HUES64 (cell line): ENCODE measurements around the gene ZDHHC3.

ENCODE experiments used
- H3K27ac ChIP-seq: 2 replicates; pipeline ENCODE4 v1.7.0; 2013; ENCODE audit warnings: low read depth, low read length, inconsistent platforms
- H3K27me3 ChIP-seq: 2 replicates; pipeline ENCODE4 v1.6.1; 2013; ENCODE audit warnings: mild to moderate bottlenecking, low read length; ENCODE audit not compliant: insufficient read depth
- H3K36me3 ChIP-seq: 2 replicates; pipeline ENCODE4 v1.6.1; 2013; ENCODE audit warnings: mild to moderate bottlenecking, low read length; ENCODE audit not compliant: insufficient read depth
- H3K4me1 ChIP-seq: 2 replicates; pipeline ENCODE4 v1.6.1; 2013; ENCODE audit warnings: mild to moderate bottlenecking, low read length, moderate library complexity; ENCODE audit not compliant: insufficient read depth
- H3K4me3 ChIP-seq: 2 replicates; pipeline ENCODE4 v1.5.1; 2013; ENCODE audit warnings: mild to moderate bottlenecking, low read length, moderate library complexity
- H3K9ac ChIP-seq: 2 replicates; pipeline ENCODE4 v1.6.1; 2013; ENCODE audit warnings: mild to moderate bottlenecking, low read depth, low read length
- H3K9me3 ChIP-seq: 2 replicates; pipeline ENCODE4 v1.6.1; 2013; ENCODE audit warnings: low read depth, low read length; ENCODE audit not compliant: insufficient read depth
- WGBS: fragments of 150-250, 120-280 bp; methylation state at CpG from one replicate; pipeline ENCODE4 v1.1.7; 2013; ENCODE audit warnings: missing lambda C conversion rate; 5-methylcytosine and 5-hydroxymethylcytosine counted together

ZDHHC3 gene

GRCh38 chr3:45009868-45010267 lies 33.9 kb upstream of the ZDHHC3 start:
- Histone ChIP-seq H3K4me1 (no peaks in the 10 kb centered on the region), H3K27ac (no peak overlapping the region), H3K36me3 (peaks cover 81% of the 10 kb centered on the region), H3K9me3 (peaks cover 4% of the 10 kb centered on the region; the same call in 1 of the 2 replicates), H3K4me3 (no peak overlapping the region), H3K9ac (no peak overlapping the region), H3K27me3 (no peaks in the 10 kb centered on the region)
- 93% methylated on average over 1 of the region's 1 CpG for WGBS

- Histone ChIP-seq H3K4me3 (no peak overlapping the region), H3K36me3 (peaks cover 83% of the 10 kb centered on the region), H3K9ac (no peak overlapping the region), H3K4me1 (no peaks in the 10 kb centered on the region), H3K27me3 (no peaks in the 10 kb centered on the region), H3K27ac (no peak overlapping the region), H3K9me3 (peaks cover 16% of the 10 kb centered on the region; the same call in 1 of the 2 replicates)
- 96% methylated on average over 1 of the region's 1 CpG for WGBS
Measured at GRCh38 chr3:45008117-45008516, 32.1 kb upstream of the ZDHHC3 start.

GRCh38 chr3:45007091-45007490 lies 31.1 kb upstream of the ZDHHC3 start:
- WGBS, result 96% methylated on average over 8 of the region's 8 CpGs
- no peak overlapping the region for H3K4me3 ChIP-seq

GRCh38 chr3:45003859-45004258 lies 27.9 kb upstream of the ZDHHC3 start:
- Histone ChIP-seq H3K27ac (no peak overlapping the region), H3K27me3 (no peaks in the 10 kb centered on the region), H3K9ac (no peak overlapping the region), H3K4me1 (no peaks in the 10 kb centered on the region), H3K36me3 (peaks cover 89% of the 10 kb centered on the region), H3K9me3 (peaks cover 21% of the 10 kb centered on the region; the same call in 1 of the 2 replicates), H3K4me3 (no peak overlapping the region)
- WGBS, result 100% methylated on average over 2 of the region's 2 CpGs

More at GRCh38 chr3:45007091-45007490, 31.1 kb upstream of the ZDHHC3 start:
- H3K27me3 ChIP-seq, result no peaks in the 10 kb centered on the region
- H3K27ac ChIP-seq, result no peak overlapping the region
- peaks cover 83% of the 10 kb centered on the region for H3K36me3 ChIP-seq
- H3K9me3 ChIP-seq, result peaks cover 21% of the 10 kb centered on the region; the same call in 1 of the 2 replicates
- H3K9ac ChIP-seq, result no peak overlapping the region
- H3K4me1 ChIP-seq, result no peaks in the 10 kb centered on the region

GRCh38 chr3:45003406-45003805 lies 27.4 kb upstream of the ZDHHC3 start:
- H3K27ac ChIP-seq, result no peak overlapping the region
- H3K27me3 ChIP-seq, result no peaks in the 10 kb centered on the region
- H3K36me3 ChIP-seq, result peaks cover 89% of the 10 kb centered on the region
- H3K4me3 ChIP-seq, result no peak overlapping the region
- no peaks in the 10 kb centered on the region for H3K4me1 ChIP-seq
- H3K9me3 ChIP-seq, result peaks cover 21% of the 10 kb centered on the region; the same call in 1 of the 2 replicates
- no peak overlapping the region for H3K9ac ChIP-seq

- Histone ChIP-seq H3K9ac (no peak overlapping the region), H3K4me3 (no peak overlapping the region), H3K9me3 (peaks cover 21% of the 10 kb centered on the region; the same call in 1 of the 2 replicates), H3K27ac (no peak overlapping the region), H3K27me3 (no peaks in the 10 kb centered on the region), H3K36me3 (peaks cover 89% of the 10 kb centered on the region), H3K4me1 (no peaks in the 10 kb centered on the region)
- WGBS, result 96% methylated on average over 3 of the region's 3 CpGs
Measured at GRCh38 chr3:45002720-45003119, 26.7 kb upstream of the ZDHHC3 start.

- H3K4me1 ChIP-seq, result no peaks in the 10 kb centered on the region
- H3K36me3 ChIP-seq, result peaks cover 89% of the 10 kb centered on the region
- no peak overlapping the region for H3K9ac ChIP-seq
- peaks cover 21% of the 10 kb centered on the region; the same call in 1 of the 2 replicates for H3K9me3 ChIP-seq
- no peak overlapping the region for H3K4me3 ChIP-seq
- WGBS, result 88% methylated on average over 1 of the region's 2 CpGs
- H3K27me3 ChIP-seq, result no peaks in the 10 kb centered on the region
- no peak overlapping the region for H3K27ac ChIP-seq
Measured at GRCh38 chr3:45002139-45002660, 26.2 kb upstream of the ZDHHC3 start.

- no peaks in the 10 kb centered on the region for H3K27me3 ChIP-seq
- H3K9ac ChIP-seq, result no peak overlapping the region
- H3K27ac ChIP-seq, result no peak overlapping the region
- H3K9me3 ChIP-seq, result peaks cover 21% of the 10 kb centered on the region; the same call in 1 of the 2 replicates
- no peak overlapping the region for H3K4me3 ChIP-seq
- no CpG with 5 or more reads among the region's 3 CpGs for WGBS
- H3K4me1 ChIP-seq, result no peaks in the 10 kb centered on the region
- peaks cover 89% of the 10 kb centered on the region for H3K36me3 ChIP-seq
Measured at GRCh38 chr3:45001738-45002137, 25.8 kb upstream of the ZDHHC3 start.

- 99% methylated on average over 4 of the region's 4 CpGs for WGBS
- Histone ChIP-seq H3K9me3 (peaks cover 21% of the 10 kb centered on the region; the same call in 1 of the 2 replicates), H3K27me3 (no peaks in the 10 kb centered on the region), H3K4me1 (no peaks in the 10 kb centered on the region), H3K27ac (no peak overlapping the region), H3K9ac (no peak overlapping the region), H3K36me3 (peaks cover 97% of the 10 kb centered on the region), H3K4me3 (no peak overlapping the region)
Measured at GRCh38 chr3:45000823-45001222, 24.8 kb upstream of the ZDHHC3 start.

GRCh38 chr3:44999782-45000181 lies 23.8 kb upstream of the ZDHHC3 start:
- Histone ChIP-seq H3K9ac (no peak overlapping the region), H3K27me3 (no peaks in the 10 kb centered on the region), H3K36me3 (peaks cover 94% of the 10 kb centered on the region), H3K4me3 (no peak overlapping the region), H3K9me3 (peaks cover 16% of the 10 kb centered on the region; the same call in 1 of the 2 replicates), H3K4me1 (no peaks in the 10 kb centered on the region), H3K27ac (no peak overlapping the region)
- WGBS, result 94% methylated on average over 2 of the region's 2 CpGs

GRCh38 chr3:44996556-44996969 lies 20.6 kb upstream of the ZDHHC3 start:
- Histone ChIP-seq H3K27ac (no peak overlapping the region), H3K9me3 (no peaks in the 10 kb centered on the region), H3K9ac (no peak overlapping the region), H3K4me3 (no peak overlapping the region), H3K36me3 (peaks cover 85% of the 10 kb centered on the region), H3K27me3 (no peaks in the 10 kb centered on the region), H3K4me1 (peaks cover 21% of the 10 kb centered on the region)
- 82% methylated on average over 3 of the region's 3 CpGs for WGBS
